Stomach (tissue), 9 donors: ENCODE results near the gene OR9Q1. TPM values are rescaled to one million over a fixed set of nuclear protein-coding genes. Genes with fewer than 3 reads are reported as not detected.

Experiments used
- DNase-seq, 2 donors: peaks; one replicate each; pipeline versions ENCODE4 v3.0.0 to v3.0.0-alpha.2; 2013 to 2019
- H3K27ac ChIP-seq, 5 donors: fragments of 200-600 bp in 4 of 5; sonication (generic) in 4 of 5; one replicate each; pipeline ENCODE4 v1.5.1; 2013 to 2019; ENCODE audit warnings: mild to moderate bottlenecking in 1 of 5, moderate library complexity in 1 of 5
- H3K27me3 ChIP-seq, 3 donors: fragments of 200-600 bp; sonication (generic); one replicate each; pipeline ENCODE4 v1.5.1; 2017 to 2019; ENCODE audit warnings: mixed run types in 1 of 3
- H3K36me3 ChIP-seq, 4 donors: fragments of 200-600 bp; sonication (generic); 1 replicate in 3 of 4; 2 replicates in 1 of 4; pipeline ENCODE4 v1.5.1; 2016 to 2019
- H3K4me1 ChIP-seq, 4 donors: fragments of 200-600 bp; sonication (generic); one replicate each; pipeline ENCODE4 v1.5.1; 2016 to 2019
- H3K4me3 ChIP-seq, 4 donors: fragments of 200-600 bp; sonication (generic) in 3 of 4; one replicate each; pipeline ENCODE4 v1.5.1; 2016 to 2019; ENCODE audit warnings: mild to moderate bottlenecking in 1 of 4
- H3K9me3 ChIP-seq, 4 donors: fragments of 200-600 bp; sonication (generic); one replicate each; pipeline ENCODE4 v1.5.1; 2016 to 2019
- CTCF ChIP-seq, 7 experiments: fragments of 450-650 bp in 4 of 7; fragments of 200-600 bp in 3 of 7; sonication (generic) in 3 of 7; IDR thresholded peaks; one replicate each; pipeline ENCODE4 v1.5.1; 2016 to 2019; ENCODE audit warnings: antibody characterized with exemption in 7 of 7, control low read depth in 2 of 7, mild to moderate bottlenecking in 1 of 7
- EP300 ChIP-seq: sonication (generic); formaldehyde crosslinking; IDR thresholded peaks from one replicate; pipeline ENCODE4 v1.6.1; 2017; ENCODE audit warnings: antibody characterized with exemption
- POLR2A ChIP-seq, 4 donors: fragments of 450-650 bp; IDR thresholded peaks; one replicate each; pipeline ENCODE4 v1.6.1; 2016; ENCODE audit warnings: antibody characterized with exemption in 4 of 4, control low read depth in 2 of 4, mild to moderate bottlenecking in 1 of 4, moderate library complexity in 1 of 4
- POLR2AphosphoS5 ChIP-seq, 3 donors: sonication (generic); formaldehyde crosslinking; IDR thresholded peaks; one replicate each; pipeline ENCODE4 v1.6.1; 2016; ENCODE audit warnings: antibody characterized with exemption in 3 of 3
- WGBS, 5 donors: extraction: QIAGEN DNeasy Blood & Tissue Kit in 3 of 5; methylation state at CpG; one replicate each; pipeline versions ENCODE4 v1.1.5 to v1.1.7; 2013 to 2018; 5-methylcytosine and 5-hydroxymethylcytosine counted together
- intact Hi-C: fragments of 100-400 bp; cut with DNase I; formaldehyde crosslinking; loops from one replicate; pipeline ENCODE4 v1.15.1; 2023; ENCODE audit warnings: low total_unique reads
- polyA plus RNA-seq, 3 donors: library from polyadenylated mRNA; stranded (reverse); fragments of 200-250 nt; gene quantifications; one replicate each; pipeline ENCODE4 v1.2.3, GENCODE V29; 2013
- total RNA-seq, 5 donors: library from RNA; depleted of rRNA; stranded (reverse); fragments of >200 nt; gene quantifications; one replicate each; pipeline versions ENCODE4 v1.1.0 to v1.2.3, GENCODE V29; 2014 to 2016
- donor health status: healthy with polysubstance abuse.
- donor health status: Bipolar disorder and iron deficiency.
- donor health status: healthy.

The OR9Q1 gene
- total and polyA plus RNA-seq, 8 donors, result not detected

GRCh38 chr11:58068655-58069054 is 45.0 kb downstream of the OR9Q1 start:
- no peak for DNase-seq
- no peaks in the 10 kb centered on the region for H3K36me3 ChIP-seq
- WGBS, 5 donors, result 74 to 97% (median 78%) methylated on average over 6 of the region's 6 CpGs
- TF ChIP-seq POLR2A (IDR thresholded peaks at IDR 0.05), result no peak
- TF ChIP-seq POLR2AphosphoS5 (IDR thresholded peaks at IDR 0.05), result no peak
- no peak for TF ChIP-seq CTCF (IDR thresholded peaks at IDR 0.05)
- no peak for TF ChIP-seq EP300
- H3K27ac ChIP-seq, result no peak overlapping the region
- no peak overlapping the region for H3K4me3 ChIP-seq
- intact Hi-C loops, result no loop called here
- no peaks in the 10 kb centered on the region for H3K4me1 ChIP-seq
- no peaks in the 10 kb centered on the region for H3K27me3 ChIP-seq
- H3K9me3 ChIP-seq, result no peaks in the 10 kb centered on the region

DNA sequence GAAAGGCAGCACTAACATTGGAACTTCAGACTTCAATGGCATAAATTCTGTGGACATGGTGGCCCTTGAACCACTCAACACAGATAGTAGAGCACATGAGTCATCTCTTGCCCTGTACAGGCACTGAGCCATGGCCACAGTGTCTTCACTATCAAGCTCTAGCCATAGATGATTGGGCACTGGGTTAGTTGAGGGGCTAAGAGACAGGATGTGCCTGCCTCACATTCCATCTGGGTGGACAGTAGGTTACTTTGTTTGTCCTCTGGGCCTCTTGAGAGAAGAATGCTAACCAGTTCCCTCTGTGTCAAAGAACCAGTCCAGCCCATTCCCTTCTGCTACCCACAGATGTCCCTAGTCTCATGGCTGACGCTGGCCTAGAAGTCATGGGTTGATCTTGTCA is 46.9 kb downstream of the OR9Q1 start:
- 50 to 90% (median 83%) methylated on average over 1 of the region's 1 CpG for WGBS, 5 donors
- Histone ChIP-seq H3K27me3 (no peaks in the 10 kb centered on the region), H3K27ac (no peak overlapping the region), H3K9me3 (no peaks in the 10 kb centered on the region), H3K36me3 (no peaks in the 10 kb centered on the region), H3K4me1 (no peaks in the 10 kb centered on the region), H3K4me3 (no peak overlapping the region)
- intact Hi-C loops, result no loop called here
- no peak for TF ChIP-seq POLR2A (IDR thresholded peaks at IDR 0.05)
- DNase-seq, result no peak

- Histone ChIP-seq H3K4me1 (no peaks in the 10 kb centered on the region), H3K9me3 (no peaks in the 10 kb centered on the region), H3K27me3 (no peaks in the 10 kb centered on the region), H3K4me3 (no peak overlapping the region), H3K36me3 (no peaks in the 10 kb centered on the region), H3K27ac (no peak overlapping the region)
- TF ChIP-seq CTCF (IDR thresholded peaks at IDR 0.05), result no peak
- no peak for TF ChIP-seq EP300
- TF ChIP-seq POLR2A (IDR thresholded peaks at IDR 0.05), result no peak
- TF ChIP-seq POLR2AphosphoS5 (IDR thresholded peaks at IDR 0.05), result no peak
- WGBS, 5 donors, result 20 to 46% (median 21%) methylated on average over 2 of the region's 2 CpGs
- intact Hi-C loops, result no loop called here
- no peak for DNase-seq
Observed at GRCh38 chr11:58075781-58076180, 52.1 kb downstream of the OR9Q1 start.

GRCh38 chr11:58086528-58086927 is 62.8 kb downstream of the OR9Q1 start:
- Histone ChIP-seq H3K9me3 (peaks cover 0 to 5% (median 2%) of the 10 kb centered on the region in 4 donors), H3K27ac (no peak overlapping the region), H3K4me1 (no peaks in the 10 kb centered on the region), H3K27me3 (no peaks in the 10 kb centered on the region), H3K36me3 (no peaks in the 10 kb centered on the region), H3K4me3 (no peak overlapping the region)
- DNase-seq, result no peak
- TF ChIP-seq POLR2AphosphoS5 (IDR thresholded peaks at IDR 0.05) (no peak), EP300 (no peak), CTCF (IDR thresholded peaks at IDR 0.05) (no peak), POLR2A (IDR thresholded peaks at IDR 0.05) (no peak)
- WGBS, 5 donors, result 44 to 70% (median 55%) methylated on average over 2 of the region's 2 CpGs
- intact Hi-C loops, result no loop called here

- H3K36me3 ChIP-seq, result no peaks in the 10 kb centered on the region
- no peak for TF ChIP-seq EP300
- TF ChIP-seq CTCF (IDR thresholded peaks at IDR 0.05), result no peak
- TF ChIP-seq POLR2A (IDR thresholded peaks at IDR 0.05), result no peak
- no peak for TF ChIP-seq POLR2AphosphoS5 (IDR thresholded peaks at IDR 0.05)
- no peaks in the 10 kb centered on the region for H3K27me3 ChIP-seq
- no peak overlapping the region for H3K27ac ChIP-seq
- DNase-seq, result no peak
- WGBS, 5 donors, result 65 to 75% (median 72%) methylated on average over 2 of the region's 2 CpGs
- H3K4me1 ChIP-seq, result no peaks in the 10 kb centered on the region
- intact Hi-C loops, result no loop called here
- no peak overlapping the region for H3K4me3 ChIP-seq
- H3K9me3 ChIP-seq, result peaks cover 0 to 13% (median 4%) of the 10 kb centered on the region in 4 donors
Observed at GRCh38 chr11:58097437-58097836, 73.8 kb downstream of the OR9Q1 start.
